GM21737 (cell line): ENCODE results near the gene SHROOM3.

Source experiments
- ATAC-seq: cut with Tn5 transposase; IDR thresholded peaks from one replicate; pipeline ENCODE4 v1.9.1; 2021; ENCODE audit warnings: mild to moderate bottlenecking, moderate library complexity; ENCODE audit not compliant: unreplicated experiment

Gene SHROOM3

DNA sequence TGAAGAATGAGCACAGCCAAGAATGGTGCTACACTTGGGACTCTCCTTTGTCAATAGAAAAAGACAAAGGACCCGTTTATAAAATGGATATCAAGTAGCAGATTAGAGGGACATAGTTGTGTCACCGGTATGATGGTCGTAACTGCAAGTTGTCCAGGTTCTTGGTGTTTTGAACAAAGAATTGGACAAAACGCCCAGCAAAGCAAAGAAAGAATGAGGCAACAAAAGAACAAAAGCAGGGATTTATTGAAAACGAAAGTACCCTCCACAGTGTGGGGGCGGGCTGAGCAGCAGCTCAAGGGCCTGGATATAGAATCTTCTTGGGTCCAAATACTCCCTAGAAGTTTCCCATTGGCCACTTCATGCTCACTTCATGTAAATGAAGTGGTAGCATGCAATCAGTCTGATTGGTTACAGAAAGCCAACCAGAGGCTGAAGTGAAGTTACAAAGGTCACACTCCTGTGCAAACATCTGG lies 54.7 kb downstream of the SHROOM3 start:
- ATAC-seq: no peak

GRCh38 chr4:76492055-76492454 lies 57.0 kb downstream of the SHROOM3 start:
- no peak for ATAC-seq

GRCh38 chr4:76494243-76494642 lies 59.2 kb downstream of the SHROOM3 start:
- no peak for ATAC-seq

- no peak for ATAC-seq
Observed at GRCh38 chr4:76494871-76495590, 60.0 kb downstream of the SHROOM3 start.

DNA sequence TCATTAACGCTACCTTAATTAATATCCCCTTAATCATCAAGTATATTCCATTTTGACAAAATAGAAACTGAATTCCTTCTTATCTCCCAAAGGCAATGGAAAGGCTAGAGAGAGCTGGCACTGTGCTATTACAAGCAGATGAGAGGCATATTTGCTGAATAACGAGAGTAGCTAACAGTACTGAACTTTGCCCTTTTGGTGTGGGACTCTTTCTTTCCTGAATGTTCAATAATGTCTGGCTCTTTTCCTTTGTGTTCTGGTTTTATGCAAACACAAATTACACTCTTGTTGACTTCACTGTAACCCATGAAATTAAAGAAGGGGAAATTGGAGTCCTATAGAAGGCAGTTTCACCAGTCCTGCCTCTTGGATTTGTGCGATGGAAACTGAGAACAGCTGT lies 63.5 kb downstream of the SHROOM3 start:
- ATAC-seq: no peak

DNA sequence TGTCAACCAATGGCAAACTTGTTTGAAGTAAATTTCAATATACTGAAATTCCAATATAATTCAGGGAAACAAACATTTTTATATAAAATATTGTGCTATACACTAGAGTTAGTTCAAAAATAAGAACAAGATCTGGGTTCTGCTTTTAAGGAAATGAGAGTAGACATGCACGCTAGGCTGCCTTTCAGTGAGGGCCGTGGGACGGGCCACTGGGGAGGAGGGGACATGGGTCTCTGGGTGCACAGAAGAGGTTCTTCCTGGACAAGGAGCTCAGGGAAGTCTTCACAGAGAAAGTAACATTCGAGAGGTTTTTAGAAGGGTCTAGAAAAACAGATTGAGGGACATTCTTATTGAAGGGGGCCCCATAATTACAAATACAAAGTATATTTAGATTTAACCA lies 64.4 kb downstream of the SHROOM3 start:
- no peak for ATAC-seq

DNA sequence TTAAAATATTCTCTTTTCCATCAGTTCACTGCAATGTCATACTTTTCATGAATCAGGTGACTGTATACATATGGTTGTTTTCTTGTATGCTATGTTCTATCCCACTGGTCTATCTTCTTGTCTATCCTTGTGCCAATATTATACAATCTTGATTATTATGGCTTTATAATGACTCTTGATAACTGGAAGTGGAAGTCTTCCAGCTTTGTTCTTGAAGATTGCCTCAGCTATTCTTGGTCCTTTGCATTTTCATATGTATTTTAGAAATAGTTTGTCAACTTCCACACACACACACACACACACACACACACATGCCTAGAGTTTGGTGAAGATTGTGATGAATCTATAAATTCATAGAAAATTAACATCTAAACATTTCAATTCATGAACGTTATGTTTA lies 67.9 kb downstream of the SHROOM3 start:
- no peak for ATAC-seq

DNA sequence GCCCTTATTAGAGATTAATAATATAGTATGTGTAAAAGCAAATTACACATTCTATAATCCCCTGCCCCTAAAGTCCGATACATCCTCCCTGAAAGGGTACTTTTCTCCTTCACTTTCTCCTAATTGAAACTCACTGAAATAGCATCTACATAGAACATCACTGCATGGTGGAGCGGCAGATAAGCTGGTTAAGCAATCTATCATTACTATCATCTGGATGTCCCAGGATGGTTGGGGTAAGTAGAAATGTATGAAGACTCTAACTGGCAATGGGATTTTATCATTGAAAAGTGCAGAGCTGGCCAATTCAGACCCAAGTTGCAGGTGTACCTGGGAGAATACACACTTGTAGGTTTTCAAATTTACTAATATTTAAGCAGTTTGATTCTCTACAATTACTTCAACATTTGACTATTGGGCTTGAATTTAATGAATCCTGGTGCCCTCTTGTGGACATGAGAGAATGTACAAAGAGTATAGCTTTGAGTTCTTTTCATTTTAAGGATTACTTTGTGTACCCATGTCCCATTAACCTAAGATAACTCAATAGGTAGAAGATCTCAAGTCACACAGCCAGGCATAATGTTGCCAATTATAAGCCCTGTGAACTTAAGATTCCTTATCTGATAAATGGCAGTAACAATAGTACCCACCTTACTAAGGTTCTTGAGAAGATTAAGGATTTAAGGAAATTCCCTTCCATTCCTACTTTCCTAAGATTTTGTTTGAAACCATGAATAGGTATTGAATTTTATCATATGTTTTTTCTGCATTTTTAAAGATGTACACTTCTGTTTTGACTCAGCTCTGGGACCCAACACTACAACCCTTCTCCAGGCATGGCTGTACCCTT lies 69.8 kb downstream of the SHROOM3 start:
- ATAC-seq: no peak

- ATAC-seq: no peak
Observed at GRCh38 chr4:76511947-76512346, 76.9 kb downstream of the SHROOM3 start.

DNA sequence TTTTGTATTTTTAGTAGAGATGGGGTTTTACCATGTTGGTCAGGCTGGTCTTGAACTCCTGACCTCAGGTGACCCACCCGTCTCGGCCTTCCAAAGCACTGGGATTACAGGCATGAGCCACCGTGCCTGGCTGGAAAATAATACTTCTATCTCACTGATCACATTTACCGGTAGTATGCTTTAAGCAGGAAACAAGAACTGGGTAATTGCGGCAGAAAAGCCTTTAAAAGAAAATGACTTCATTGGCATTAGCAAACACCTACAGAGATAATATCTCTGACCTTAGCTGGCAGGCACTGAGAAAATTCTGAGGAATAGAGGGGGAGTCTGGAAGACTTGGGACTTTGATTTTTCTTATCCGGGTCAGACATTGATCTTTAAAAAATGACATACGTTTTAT lies 78.5 kb downstream of the SHROOM3 start:
- ATAC-seq: no peak

- no peak for ATAC-seq
Observed at GRCh38 chr4:76514087-76514486, 79.1 kb downstream of the SHROOM3 start.

- peak; percentile 70 for ATAC-seq
Observed at GRCh38 chr4:76515975-76516843, 81.2 kb downstream of the SHROOM3 start.

GRCh38 chr4:76518241-76518640 lies 83.2 kb downstream of the SHROOM3 start:
- ATAC-seq: no peak

- ATAC-seq: no peak
Observed at GRCh38 chr4:76523593-76523992, 88.6 kb downstream of the SHROOM3 start.

DNA sequence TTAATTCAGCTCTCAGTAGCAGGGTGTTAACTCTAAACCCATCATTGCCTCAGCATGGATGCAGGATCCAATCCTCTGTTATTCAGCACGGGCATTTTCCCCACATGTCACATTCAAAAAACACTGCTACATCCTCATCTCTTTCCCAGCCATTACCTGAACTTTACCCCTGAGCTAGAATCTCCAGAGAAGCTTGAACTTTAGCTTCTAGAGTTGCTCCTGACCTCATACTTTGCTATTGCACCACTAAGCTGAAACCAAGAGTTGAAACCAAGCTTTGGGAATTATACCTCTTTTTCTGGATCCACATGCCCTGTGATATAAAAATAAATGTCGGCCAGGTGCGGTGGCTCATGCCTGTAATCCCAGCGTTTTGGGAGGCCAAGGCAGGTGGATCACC lies 90.7 kb downstream of the SHROOM3 start:
- ATAC-seq: no peak

- no peak for ATAC-seq
Observed at GRCh38 chr4:76526585-76526990, 91.6 kb downstream of the SHROOM3 start.

- no peak for ATAC-seq
Observed at GRCh38 chr4:76527666-76528065, 92.6 kb downstream of the SHROOM3 start.

DNA sequence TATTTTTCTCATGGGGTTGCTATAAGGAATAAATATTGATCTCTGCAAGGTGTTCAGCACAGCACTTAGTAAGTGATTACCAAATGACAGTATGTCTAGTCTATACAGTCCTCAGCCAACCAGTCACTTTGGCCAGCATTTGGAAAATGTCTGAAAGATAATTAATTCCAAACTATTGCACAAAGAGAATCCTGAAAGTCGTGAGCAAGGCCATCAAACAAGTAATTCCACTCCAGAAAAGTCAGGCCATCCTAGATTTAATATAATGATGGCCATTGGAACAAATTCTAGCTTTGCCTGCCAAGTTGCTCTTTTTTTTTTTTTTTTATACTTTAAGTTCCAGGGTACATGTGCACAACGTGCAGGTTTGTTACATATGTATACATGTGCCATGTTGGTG lies 96.6 kb downstream of the SHROOM3 start:
- no peak for ATAC-seq

DNA sequence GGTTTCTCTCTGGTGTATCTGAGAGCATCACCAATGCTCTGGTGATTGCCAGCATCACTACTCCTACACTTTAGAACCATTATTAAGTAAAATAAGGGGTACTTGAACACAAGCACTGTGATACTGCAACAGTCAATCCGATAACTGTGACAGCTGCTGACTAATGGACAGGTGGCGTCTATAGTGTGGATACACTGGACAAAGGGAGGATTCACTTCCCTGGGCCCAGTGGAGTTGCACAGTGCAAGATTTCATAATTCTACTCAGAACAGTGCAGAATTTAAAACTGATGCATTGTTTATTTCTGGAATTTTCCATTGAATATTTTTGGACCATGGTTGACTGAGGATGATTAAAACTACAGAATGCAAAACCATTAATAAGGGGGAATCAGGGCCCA lies 97.8 kb downstream of the SHROOM3 start:
- ATAC-seq: no peak

- ATAC-seq: no peak
Observed at GRCh38 chr4:76533314-76533713, 98.3 kb downstream of the SHROOM3 start.
